ENCODE results near the gene TXNRD1.

The TXNRD1 gene

DNA sequence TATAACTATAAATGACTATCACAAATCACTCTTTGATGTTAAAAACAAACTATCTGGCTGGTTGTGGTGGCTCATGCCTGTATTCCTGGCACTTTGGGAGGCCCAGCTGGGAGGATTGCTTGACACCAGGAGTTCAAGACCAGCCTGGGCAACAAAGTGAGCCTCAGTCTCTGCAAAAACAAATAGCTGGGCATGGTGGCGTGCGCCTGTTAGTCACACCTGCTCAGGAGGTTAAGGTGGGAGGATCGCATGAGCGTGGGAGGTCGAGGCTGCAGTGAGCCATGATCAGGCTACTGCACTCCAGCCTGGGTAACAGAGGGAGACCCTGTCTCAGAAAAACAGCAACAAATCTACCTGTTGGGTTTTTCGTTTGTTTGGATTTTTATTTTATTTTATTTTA, 5.4 kb downstream of the TXNRD1 start:
- Histone ChIP-seq H2BK5ac (ENCODE audit: low read length) (no peak overlapping the region), H2BK120ac (ENCODE audit: low read depth, low read length) (no peak overlapping the region), H3K79me1 (ENCODE audit: low read depth, low read length) (no peaks in the 10 kb centered on the region), H3K23ac (ENCODE audit: low read depth, low read length, poor library complexity) (no peak overlapping the region), H3K9me3 (replicated peaks in 1 of 2; ENCODE audit: control insufficient read depth in 2 of 2, insufficient read depth in 1 of 2, low read depth in 1 of 2, low read length in 2 of 2) (peaks cover 0 to 1% of the 10 kb centered on the region in 2 donors), H3K4me3 (ENCODE audit: low read length in 2 of 2) (no peak overlapping the region), H3K27me3 (ENCODE audit: control insufficient read depth in 3 of 3, insufficient read depth in 3 of 3, low read depth in 1 of 3, low read length in 3 of 3) (peaks cover 0 to 33% (median 9%) of the 10 kb centered on the region in 3 experiments), H4K8ac (ENCODE audit: low read depth, low read length) (no peak overlapping the region), H2AK5ac (ENCODE audit: low read depth, low read length) (no peak overlapping the region), H3K4ac (ENCODE audit: low read length) (no peak overlapping the region), H4K91ac (ENCODE audit: low read depth, low read length, poor library complexity) (no peak overlapping the region), H3K9ac (ENCODE audit: low read depth, low read length, poor library complexity) (no peak overlapping the region), H3K14ac (ENCODE audit: low read length) (no peak overlapping the region), H3K4me2 (ENCODE audit: insufficient read depth, low read length, poor library complexity, severe bottlenecking) (no peak overlapping the region), H3K36me3 (replicated peaks in 1 of 2; ENCODE audit: control insufficient read depth in 2 of 2, insufficient read depth in 2 of 2, low read length in 2 of 2) (no peaks in the 10 kb centered on the region), H2BK15ac (ENCODE audit: low read length) (no peak overlapping the region), H3K27ac (replicated peaks; ENCODE audit: low read length) (no peak overlapping the region), H2AFZ (ENCODE audit: low read length) (no peak overlapping the region), H3K4me1 (ENCODE audit: control insufficient read depth in 2 of 2, insufficient read depth in 1 of 2, low read depth in 1 of 2, low read length in 2 of 2) (no peaks in the 10 kb centered on the region), H3K18ac (ENCODE audit: low read length) (no peak overlapping the region), H2BK12ac (ENCODE audit: low read length) (no peak overlapping the region)
- no peak for DNase-seq (ENCODE audit: low spot score)
- WGBS, 2 donors (ENCODE audit: extremely low coverage in 2 of 2, insufficient read length in 2 of 2, insufficient replicate concordance in 1 of 2) = no CpG with 5 or more reads among the region's 6 CpGs

GRCh38 chr12:104222976-104223375, 7.4 kb downstream of the TXNRD1 start:
- Histone ChIP-seq H2BK120ac (ENCODE audit: low read depth, low read length) (no peak overlapping the region), H4K91ac (ENCODE audit: low read depth, low read length, poor library complexity) (no peak overlapping the region), H3K27ac (replicated peaks; ENCODE audit: low read length) (no peak overlapping the region), H3K4me3 (ENCODE audit: low read length in 2 of 2) (no peak overlapping the region), H2AK5ac (ENCODE audit: low read depth, low read length) (no peak overlapping the region), H2BK12ac (ENCODE audit: low read length) (no peak overlapping the region), H3K18ac (ENCODE audit: low read length) (no peak overlapping the region), H3K9ac (ENCODE audit: low read depth, low read length, poor library complexity) (no peak overlapping the region), H2BK15ac (ENCODE audit: low read length) (no peak overlapping the region), H2AFZ (ENCODE audit: low read length) (no peak overlapping the region), H3K9me3 (replicated peaks in 1 of 2; ENCODE audit: control insufficient read depth in 2 of 2, insufficient read depth in 1 of 2, low read depth in 1 of 2, low read length in 2 of 2) (no peaks in the 10 kb centered on the region), H3K27me3 (ENCODE audit: control insufficient read depth in 3 of 3, insufficient read depth in 3 of 3, low read depth in 1 of 3, low read length in 3 of 3) (peaks cover 0 to 23% (median 0%) of the 10 kb centered on the region in 3 experiments), H3K23ac (ENCODE audit: low read depth, low read length, poor library complexity) (no peak overlapping the region), H3K36me3 (replicated peaks in 1 of 2; ENCODE audit: control insufficient read depth in 2 of 2, insufficient read depth in 2 of 2, low read length in 2 of 2) (no peaks in the 10 kb centered on the region), H3K4me1 (ENCODE audit: control insufficient read depth in 2 of 2, insufficient read depth in 1 of 2, low read depth in 1 of 2, low read length in 2 of 2) (no peaks in the 10 kb centered on the region), H3K79me1 (ENCODE audit: low read depth, low read length) (no peaks in the 10 kb centered on the region), H3K4ac (ENCODE audit: low read length) (no peak overlapping the region), H4K8ac (ENCODE audit: low read depth, low read length) (no peak overlapping the region), H3K14ac (ENCODE audit: low read length) (no peak overlapping the region), H2BK5ac (ENCODE audit: low read length) (no peak overlapping the region), H3K4me2 (ENCODE audit: insufficient read depth, low read length, poor library complexity, severe bottlenecking) (no peak overlapping the region)
- no peak for DNase-seq (ENCODE audit: low spot score)
- no CpG with 5 or more reads among the region's 1 CpG for WGBS, 2 donors (ENCODE audit: extremely low coverage in 2 of 2, insufficient read length in 2 of 2, insufficient replicate concordance in 1 of 2)

- Histone ChIP-seq H3K9me3 (replicated peaks in 1 of 2; ENCODE audit: control insufficient read depth in 2 of 2, insufficient read depth in 1 of 2, low read depth in 1 of 2, low read length in 2 of 2) (no peaks in the 10 kb centered on the region), H2BK15ac (ENCODE audit: low read length) (no peak overlapping the region), H2BK12ac (ENCODE audit: low read length) (no peak overlapping the region), H3K4ac (ENCODE audit: low read length) (no peak overlapping the region), H3K18ac (ENCODE audit: low read length) (no peak overlapping the region), H2AK5ac (ENCODE audit: low read depth, low read length) (no peak overlapping the region), H2BK5ac (ENCODE audit: low read length) (no peak overlapping the region), H3K27ac (replicated peaks; ENCODE audit: low read length) (no peak overlapping the region), H2AFZ (ENCODE audit: low read length) (no peak overlapping the region), H3K27me3 (ENCODE audit: control insufficient read depth in 3 of 3, insufficient read depth in 3 of 3, low read depth in 1 of 3, low read length in 3 of 3) (peaks cover 0 to 23% (median 0%) of the 10 kb centered on the region in 3 experiments), H3K14ac (ENCODE audit: low read length) (no peak overlapping the region), H2BK120ac (ENCODE audit: low read depth, low read length) (no peak overlapping the region), H4K8ac (ENCODE audit: low read depth, low read length) (no peak overlapping the region), H4K91ac (ENCODE audit: low read depth, low read length, poor library complexity) (no peak overlapping the region), H3K23ac (ENCODE audit: low read depth, low read length, poor library complexity) (no peak overlapping the region), H3K36me3 (replicated peaks in 1 of 2; ENCODE audit: control insufficient read depth in 2 of 2, insufficient read depth in 2 of 2, low read length in 2 of 2) (no peaks in the 10 kb centered on the region), H3K4me3 (ENCODE audit: low read length in 2 of 2) (no peak overlapping the region), H3K9ac (ENCODE audit: low read depth, low read length, poor library complexity) (no peak overlapping the region), H3K79me1 (ENCODE audit: low read depth, low read length) (no peaks in the 10 kb centered on the region), H3K4me2 (ENCODE audit: insufficient read depth, low read length, poor library complexity, severe bottlenecking) (no peak overlapping the region), H3K4me1 (ENCODE audit: control insufficient read depth in 2 of 2, insufficient read depth in 1 of 2, low read depth in 1 of 2, low read length in 2 of 2) (no peaks in the 10 kb centered on the region)
- no peak for DNase-seq (ENCODE audit: low spot score)
- no CpG with 5 or more reads among the region's 2 CpGs for WGBS, 2 donors (ENCODE audit: extremely low coverage in 2 of 2, insufficient read length in 2 of 2, insufficient replicate concordance in 1 of 2)
These were observed 8.1 kb downstream of the TXNRD1 start for GRCh38 chr12:104223712-104224111.

GRCh38 chr12:104226672-104227071, 11.1 kb downstream of the TXNRD1 start:
- Histone ChIP-seq H3K18ac (ENCODE audit: low read length) (no peak overlapping the region), H4K8ac (ENCODE audit: low read depth, low read length) (no peak overlapping the region), H3K4me3 (ENCODE audit: low read length in 2 of 2) (no peak overlapping the region), H3K14ac (ENCODE audit: low read length) (no peak overlapping the region), H2BK12ac (ENCODE audit: low read length) (no peak overlapping the region), H3K23ac (ENCODE audit: low read depth, low read length, poor library complexity) (no peak overlapping the region), H4K91ac (ENCODE audit: low read depth, low read length, poor library complexity) (no peak overlapping the region), H3K9ac (ENCODE audit: low read depth, low read length, poor library complexity) (no peak overlapping the region), H3K9me3 (replicated peaks in 1 of 2; ENCODE audit: control insufficient read depth in 2 of 2, insufficient read depth in 1 of 2, low read depth in 1 of 2, low read length in 2 of 2) (no peaks in the 10 kb centered on the region), H2BK5ac (ENCODE audit: low read length) (no peak overlapping the region), H2AK5ac (ENCODE audit: low read depth, low read length) (no peak overlapping the region), H3K4me2 (ENCODE audit: insufficient read depth, low read length, poor library complexity, severe bottlenecking) (no peak overlapping the region), H2BK120ac (ENCODE audit: low read depth, low read length) (no peak overlapping the region), H3K4me1 (ENCODE audit: control insufficient read depth in 2 of 2, insufficient read depth in 1 of 2, low read depth in 1 of 2, low read length in 2 of 2) (no peaks in the 10 kb centered on the region), H3K27ac (replicated peaks; ENCODE audit: low read length) (no peak overlapping the region), H3K27me3 (ENCODE audit: control insufficient read depth in 3 of 3, insufficient read depth in 3 of 3, low read depth in 1 of 3, low read length in 3 of 3) (peaks cover 0 to 21% (median 0%) of the 10 kb centered on the region in 3 experiments), H2AFZ (ENCODE audit: low read length) (no peak overlapping the region), H3K4ac (ENCODE audit: low read length) (no peak overlapping the region), H3K36me3 (replicated peaks in 1 of 2; ENCODE audit: control insufficient read depth in 2 of 2, insufficient read depth in 2 of 2, low read length in 2 of 2) (no peaks in the 10 kb centered on the region), H2BK15ac (ENCODE audit: low read length) (no peak overlapping the region), H3K79me1 (ENCODE audit: low read depth, low read length) (no peaks in the 10 kb centered on the region)
- no peak for DNase-seq (ENCODE audit: low spot score)
- WGBS, 2 donors (ENCODE audit: extremely low coverage in 2 of 2, insufficient read length in 2 of 2, insufficient replicate concordance in 1 of 2) = no CpG with 5 or more reads among the region's 3 CpGs

Data from neuronal stem cell (in vitro differentiated cells).